IMR-90 (cell line): ENCODE results near the gene GFAP.

Experiments used
- CTCF ChIP-seq: conservative IDR thresholded peaks from 2 replicates; pipeline ENCODE4 v1.5.1; 2012; ENCODE audit warnings: mild to moderate bottlenecking, low read depth, low read length, improper control_type of control experiment
- FOS ChIP-seq: fragments of 150-350 bp; IDR thresholded peaks from 2 replicates; pipeline ENCODE4 v1.6.1; 2016; ENCODE audit warnings: low read depth, low read length
- MAFK ChIP-seq: IDR thresholded peaks from 2 replicates; pipeline ENCODE4 v1.6.1; 2012; ENCODE audit warnings: low read depth, low read length, improper control_type of control experiment
- MAZ ChIP-seq: IDR thresholded peaks from 2 replicates; pipeline ENCODE4 v1.6.1; 2012; ENCODE audit warnings: low read depth, mild to moderate bottlenecking, low read length, improper control_type of control experiment, moderate library complexity, borderline replicate concordance
- POLR2A ChIP-seq: IDR thresholded peaks from 2 replicates; pipeline ENCODE4 v1.6.1; 2012; ENCODE audit warnings: mild to moderate bottlenecking, low read depth, low read length
- RAD21 ChIP-seq: IDR thresholded peaks from 2 replicates; pipeline ENCODE4 v1.6.1; 2012; ENCODE audit warnings: low read length, improper control_type of control experiment
- TF ChIP-seq, protein P1 (sequence below): fragments of 150-350 bp; IDR thresholded peaks from 2 replicates; pipeline ENCODE4 v1.6.1; 2016; ENCODE audit warnings: low read depth, mild to moderate bottlenecking, low read length, moderate library complexity, borderline replicate concordance
- TF ChIP-seq, protein P2 (sequence below): fragments of 150-350 bp; IDR thresholded peaks from 2 replicates; pipeline ENCODE4 v1.6.1; 2017; ENCODE audit warnings: mild to moderate bottlenecking, antibody characterized with exemption, low read length, low read depth

- no peak for TF ChIP-seq MAZ
- no peak for TF ChIP-seq CTCF
- TF ChIP-seq, protein P1, sequence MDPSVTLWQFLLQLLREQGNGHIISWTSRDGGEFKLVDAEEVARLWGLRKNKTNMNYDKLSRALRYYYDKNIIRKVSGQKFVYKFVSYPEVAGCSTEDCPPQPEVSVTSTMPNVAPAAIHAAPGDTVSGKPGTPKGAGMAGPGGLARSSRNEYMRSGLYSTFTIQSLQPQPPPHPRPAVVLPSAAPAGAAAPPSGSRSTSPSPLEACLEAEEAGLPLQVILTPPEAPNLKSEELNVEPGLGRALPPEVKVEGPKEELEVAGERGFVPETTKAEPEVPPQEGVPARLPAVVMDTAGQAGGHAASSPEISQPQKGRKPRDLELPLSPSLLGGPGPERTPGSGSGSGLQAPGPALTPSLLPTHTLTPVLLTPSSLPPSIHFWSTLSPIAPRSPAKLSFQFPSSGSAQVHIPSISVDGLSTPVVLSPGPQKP = no peak
- TF ChIP-seq, protein P2, sequence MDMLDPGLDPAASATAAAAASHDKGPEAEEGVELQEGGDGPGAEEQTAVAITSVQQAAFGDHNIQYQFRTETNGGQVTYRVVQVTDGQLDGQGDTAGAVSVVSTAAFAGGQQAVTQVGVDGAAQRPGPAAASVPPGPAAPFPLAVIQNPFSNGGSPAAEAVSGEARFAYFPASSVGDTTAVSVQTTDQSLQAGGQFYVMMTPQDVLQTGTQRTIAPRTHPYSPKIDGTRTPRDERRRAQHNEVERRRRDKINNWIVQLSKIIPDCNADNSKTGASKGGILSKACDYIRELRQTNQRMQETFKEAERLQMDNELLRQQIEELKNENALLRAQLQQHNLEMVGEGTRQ = no peak
- no peak for TF ChIP-seq FOS
- no peak for TF ChIP-seq POLR2A
- no peak for TF ChIP-seq MAFK
- no peak for TF ChIP-seq RAD21
These were observed 43.0 kb downstream of the GFAP start for GRCh38 chr17:44872131-44872768.
